Midbrain (tissue), 1 donor: ENCODE measurements around the gene AATF.
A peak's percentile ranks its signal among the peaks of the same experiment; 100 is the strongest.

ENCODE experiments used
- DNase-seq: peaks from one replicate; lab custom pipeline; 2025; lab: John Stamatoyannopoulos, UW

Gene AATF

DNA sequence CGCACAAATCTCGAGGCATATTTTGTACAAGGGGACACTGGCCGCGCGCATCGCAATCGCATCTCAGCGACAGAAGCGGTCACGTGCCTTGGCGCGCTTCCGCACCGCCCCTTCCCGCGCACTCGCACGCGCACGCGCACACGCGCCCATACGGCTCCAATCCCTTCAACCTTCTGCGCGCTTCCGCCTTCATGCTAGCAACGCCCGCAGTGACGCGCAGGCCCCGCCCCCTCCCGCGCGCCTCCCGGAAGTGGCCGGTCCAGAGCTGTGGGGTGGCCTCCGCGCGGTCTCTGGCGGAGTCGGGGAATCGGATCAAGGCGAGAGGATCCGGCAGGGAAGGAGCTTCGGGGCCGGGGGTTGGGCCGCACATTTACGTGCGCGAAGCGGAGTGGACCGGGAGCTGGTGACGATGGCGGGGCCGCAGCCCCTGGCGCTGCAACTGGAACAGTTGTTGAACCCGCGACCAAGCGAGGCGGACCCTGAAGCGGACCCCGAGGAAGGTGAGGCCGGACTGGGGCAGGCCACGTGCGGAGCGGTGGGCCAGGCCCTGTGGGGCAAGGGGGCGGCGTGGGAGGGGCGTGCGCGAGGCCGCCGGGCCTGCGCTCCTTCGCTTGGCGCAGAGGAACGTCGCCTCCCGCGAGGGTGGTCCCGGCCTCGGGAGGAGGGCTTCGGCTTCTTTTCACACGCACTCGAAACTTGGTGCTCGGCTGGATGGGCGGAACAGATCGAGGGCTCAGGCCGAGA is at the start of gene AATF:
AATF (plus strand) TSS at position 238 of the 744 bp plus-strand sequence; CDS start at position 410, 172 bp downstream.
- DNase-seq = peak; percentile 97

DNA sequence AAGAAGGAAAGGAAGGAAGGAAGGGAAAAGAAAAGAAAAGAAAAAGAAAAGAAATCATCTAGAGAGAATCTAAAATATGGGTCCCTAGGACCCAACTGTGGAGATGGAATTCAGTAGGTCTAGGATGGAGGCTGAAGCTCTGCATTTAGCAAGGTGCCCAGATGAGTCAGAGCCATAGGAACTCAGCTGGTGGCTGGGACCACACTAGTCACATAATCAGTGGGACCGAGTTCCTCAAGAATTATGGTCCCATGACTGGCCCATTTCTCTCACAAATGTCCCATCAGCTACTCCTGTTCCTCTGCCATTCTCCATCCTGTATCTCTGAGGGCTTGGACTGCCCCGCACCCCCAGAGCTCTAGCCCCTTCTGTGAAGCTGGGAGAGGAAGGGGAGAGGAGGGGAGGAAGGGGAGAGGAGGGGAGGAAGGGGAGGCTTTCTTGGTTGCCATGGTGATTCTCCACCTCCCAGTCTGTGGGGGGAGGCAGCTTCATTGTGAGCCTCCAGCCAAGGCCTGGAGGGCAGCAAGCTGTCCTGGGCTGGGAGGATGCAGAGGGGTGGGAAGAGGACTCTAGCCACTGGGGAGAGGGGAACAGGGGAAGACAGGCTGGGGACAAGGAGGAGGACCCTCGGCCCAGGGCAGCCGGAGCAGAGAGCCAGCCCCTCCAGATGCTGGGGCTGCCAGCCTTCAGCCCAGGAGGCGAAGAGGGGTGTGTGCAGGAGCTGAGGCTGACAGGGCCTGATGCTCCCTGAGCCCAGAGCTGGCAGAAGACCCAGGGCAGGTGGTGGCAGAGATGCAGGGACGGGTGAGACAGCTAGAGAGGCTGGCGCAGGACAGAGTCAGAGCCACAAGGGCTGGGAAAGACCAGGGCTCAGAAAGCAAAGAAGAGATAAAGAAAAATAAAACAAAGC is 49.2 kb upstream of the AATF start:
- no peak for DNase-seq

DNA sequence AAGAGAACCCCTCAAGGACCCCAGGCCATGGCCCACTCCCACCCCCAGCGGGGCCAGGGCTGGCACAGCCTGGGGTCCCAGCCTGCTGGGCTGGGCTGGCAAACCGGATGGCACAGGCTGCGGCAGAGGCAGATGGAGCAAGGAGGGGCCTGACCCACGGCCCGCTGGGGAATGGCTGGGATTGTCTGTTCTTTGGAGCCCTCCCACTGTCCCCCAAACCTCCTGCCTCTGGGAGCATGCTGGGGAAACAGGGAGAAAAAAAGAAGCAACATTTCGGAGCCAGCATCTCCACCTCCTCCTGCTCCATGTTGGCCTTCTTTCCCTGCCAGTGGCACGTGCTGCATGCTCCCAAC is 48.6 kb upstream of the AATF start:
- DNase-seq = no peak

DNA sequence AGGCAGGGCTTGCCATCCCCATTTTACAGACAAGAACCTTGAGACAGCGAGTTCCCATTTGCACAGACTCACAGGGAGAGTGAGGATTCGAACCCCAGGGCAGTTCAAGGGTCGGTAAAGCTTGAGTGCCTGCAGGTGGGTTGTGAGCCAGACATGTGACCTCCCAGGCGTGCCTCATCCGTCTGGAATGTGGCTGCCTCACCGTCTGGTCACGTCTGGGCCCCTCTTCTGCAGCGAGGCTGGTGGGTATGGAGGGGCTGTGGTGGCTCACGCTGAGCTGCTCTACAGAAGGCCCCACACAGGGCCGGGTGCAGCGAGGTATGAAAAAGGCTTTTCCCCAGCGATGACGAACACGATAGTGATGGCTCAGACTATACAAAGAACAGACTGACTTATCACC is 47.2 kb upstream of the AATF start:
- DNase-seq = no peak

GRCh38 chr17:36907407-36907806 is 41.3 kb upstream of the AATF start:
- DNase-seq = no peak

DNA sequence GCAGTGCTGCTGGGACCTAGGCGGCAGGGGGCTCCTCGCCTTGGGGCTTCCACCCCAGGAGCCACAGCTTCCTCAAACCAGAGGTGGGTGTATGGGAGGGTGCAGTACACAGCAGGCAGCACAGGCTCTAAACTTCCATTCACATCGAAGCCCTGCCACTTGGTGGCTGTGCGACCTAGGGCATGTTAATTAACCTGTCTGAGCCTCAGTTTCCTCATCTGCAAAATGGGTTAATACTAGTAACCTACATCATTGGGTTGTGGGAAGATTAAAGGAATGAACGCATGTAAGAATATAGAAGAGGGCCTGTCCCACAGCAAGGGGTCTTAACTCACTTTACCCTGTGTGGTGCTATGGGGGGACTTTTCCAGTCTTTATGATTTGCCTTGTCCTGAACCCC is 38.2 kb upstream of the AATF start:
- no peak for DNase-seq

DNA sequence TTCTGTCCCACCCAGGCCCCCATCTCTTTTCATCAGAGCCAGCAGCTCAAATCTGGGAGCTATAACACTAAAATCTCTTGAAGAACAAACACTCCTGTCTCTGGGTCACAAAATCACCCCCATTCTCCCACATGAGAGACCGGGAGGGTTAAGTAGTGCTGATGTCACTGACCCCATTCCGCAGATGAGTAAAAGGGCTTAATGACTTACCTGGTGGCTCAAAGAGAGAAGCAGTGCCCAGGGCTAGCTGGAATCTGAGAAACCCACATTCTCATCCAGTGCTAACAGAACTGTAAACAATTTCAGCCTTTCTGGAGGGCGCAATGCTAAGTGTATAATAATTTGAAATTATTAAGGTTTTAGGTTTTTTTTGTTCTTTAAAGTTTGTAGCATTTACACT is 37.8 kb upstream of the AATF start:
- no peak for DNase-seq

GRCh38 chr17:36913132-36913531 is 35.6 kb upstream of the AATF start:
- DNase-seq = no peak

DNA sequence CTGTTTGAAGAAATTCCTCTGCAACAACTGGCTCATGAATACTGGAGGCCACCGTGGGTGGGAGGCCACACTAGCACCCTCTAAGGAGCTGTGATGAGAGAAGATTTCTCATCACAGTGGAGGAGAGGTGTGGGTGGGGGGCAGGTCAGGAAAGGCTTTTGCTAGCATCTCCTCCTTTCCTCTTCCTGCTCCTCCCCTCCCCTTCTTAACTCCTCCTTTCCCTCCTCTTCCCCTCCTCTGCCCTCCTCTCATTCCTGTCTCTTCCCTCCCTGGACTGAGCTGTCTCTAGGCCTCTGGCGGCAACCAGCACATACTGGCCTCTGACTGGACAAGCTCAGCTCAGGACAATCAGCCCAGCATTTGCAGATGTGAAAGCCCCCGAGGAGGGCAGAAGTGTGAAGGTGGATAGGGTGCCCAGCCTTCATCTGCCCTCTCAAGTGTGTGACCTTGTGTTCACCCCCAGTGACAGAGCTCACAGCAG is 30.5 kb upstream of the AATF start:
- DNase-seq = no peak

DNA sequence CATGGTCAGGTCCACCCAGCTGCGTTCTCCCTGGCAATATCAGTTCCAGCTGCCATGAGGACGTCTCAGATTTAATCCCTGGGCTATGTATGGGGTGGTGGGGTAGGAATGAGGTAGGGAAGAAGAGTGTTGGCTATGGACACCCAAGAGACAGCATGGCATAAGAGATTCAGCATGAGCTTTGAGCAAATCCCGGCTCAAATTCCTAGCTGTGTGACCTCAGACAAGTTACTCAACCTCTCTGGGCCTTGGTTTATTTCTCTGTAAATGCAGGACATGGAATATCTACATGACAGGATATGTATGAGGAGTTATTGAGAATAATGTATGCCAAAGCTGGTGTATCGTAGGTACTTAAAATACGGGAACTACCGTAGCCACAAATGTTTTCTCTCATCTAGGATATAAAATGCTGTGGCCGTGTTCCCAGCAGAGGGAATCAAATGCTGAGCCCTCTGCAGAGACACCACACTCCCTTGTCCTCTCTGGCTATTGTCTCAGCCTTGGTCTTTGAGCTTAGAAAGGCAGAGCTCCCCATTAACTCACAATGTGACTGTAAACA is 29.3 kb upstream of the AATF start:
- no peak for DNase-seq

DNA sequence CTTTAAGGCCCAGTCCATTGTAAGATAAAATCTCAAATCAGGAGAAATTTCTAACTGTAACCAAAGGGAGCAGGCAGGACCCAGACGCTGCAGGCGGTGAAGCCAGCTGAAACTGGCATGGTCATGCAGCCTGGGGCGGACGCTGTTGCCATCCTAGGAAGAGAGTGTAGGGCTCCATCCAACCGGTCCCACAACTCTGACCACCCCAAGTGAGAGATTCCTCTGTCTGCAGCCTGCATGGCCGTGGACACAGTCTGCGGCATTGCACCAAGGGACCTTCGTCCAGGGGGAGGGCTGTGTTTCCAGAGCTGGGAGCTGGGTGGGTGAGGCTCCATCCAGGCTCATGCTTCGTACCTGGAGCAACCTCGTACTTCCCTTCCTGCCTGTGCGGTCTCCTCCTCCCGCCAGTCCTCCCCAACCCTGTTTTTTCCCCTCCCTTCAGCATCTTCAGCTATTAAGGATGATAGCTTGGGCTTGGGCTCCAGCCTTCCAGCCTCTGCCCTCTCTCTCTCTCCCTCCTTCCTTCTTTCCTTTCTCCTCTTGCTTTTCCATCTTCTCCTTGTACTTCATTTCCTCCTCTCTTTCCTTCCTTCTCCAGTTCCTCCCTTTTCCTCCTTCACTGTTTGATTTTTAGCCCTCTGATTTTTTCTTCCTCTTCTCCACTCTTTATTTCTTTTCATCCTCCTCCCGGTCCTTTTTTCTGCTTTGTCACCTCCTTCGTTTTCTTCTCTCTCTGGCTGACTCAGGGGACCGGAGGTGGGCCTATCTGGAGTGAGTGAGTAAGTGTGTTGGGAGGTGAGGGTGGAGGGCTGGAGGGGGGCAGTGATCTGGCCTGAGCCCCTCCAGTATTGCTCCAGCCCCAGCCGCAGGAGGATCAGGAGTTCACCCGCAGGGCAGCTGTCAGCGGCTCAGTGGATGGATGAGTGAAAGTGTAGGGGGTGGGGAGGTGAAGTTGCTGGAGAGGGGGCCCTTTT is 28.4 kb upstream of the AATF start:
- DNase-seq = no peak

DNA sequence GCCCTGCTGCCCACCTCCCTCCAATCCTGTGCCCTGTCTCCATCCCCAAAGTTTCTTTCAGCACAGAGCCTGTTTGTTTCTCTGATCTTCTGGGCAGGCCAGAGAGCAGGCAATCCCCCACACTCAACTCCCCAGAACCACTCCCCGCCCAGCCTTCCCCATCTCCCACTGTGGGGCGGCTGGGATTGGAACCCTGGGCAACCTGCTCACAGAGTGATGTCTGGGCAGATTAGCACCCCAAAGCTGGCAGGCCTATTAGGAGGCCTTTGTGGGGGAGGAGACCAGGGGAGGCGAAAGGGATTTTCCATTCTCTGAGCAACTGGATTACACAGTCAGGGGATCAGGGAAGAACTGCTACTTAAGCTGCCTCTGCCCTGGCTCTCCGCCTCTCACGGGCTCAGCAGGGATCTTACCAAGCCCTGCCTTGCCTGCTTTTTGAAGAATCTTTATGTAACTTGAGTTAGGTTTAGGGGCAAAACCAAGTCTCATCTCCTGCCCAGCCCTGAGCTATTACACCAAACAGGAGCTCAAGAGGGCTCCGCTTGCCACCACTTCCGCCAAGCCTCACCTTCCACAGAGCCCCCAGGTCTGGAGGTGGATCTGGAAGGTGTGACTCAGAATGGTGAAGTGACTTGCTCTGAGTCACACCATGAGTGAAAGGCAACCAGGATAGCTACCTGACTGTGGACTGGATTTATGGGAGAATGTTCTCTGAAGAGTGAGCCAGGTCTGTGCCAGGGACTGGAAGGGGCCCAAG is 27.5 kb upstream of the AATF start:
- DNase-seq = no peak

GRCh38 chr17:36922175-36922574 is 26.6 kb upstream of the AATF start:
- no peak for DNase-seq

GRCh38 chr17:36923814-36924221 is 24.9 kb upstream of the AATF start:
- DNase-seq = no peak

GRCh38 chr17:36926226-36926625 is 22.5 kb upstream of the AATF start:
- DNase-seq = no peak

DNA sequence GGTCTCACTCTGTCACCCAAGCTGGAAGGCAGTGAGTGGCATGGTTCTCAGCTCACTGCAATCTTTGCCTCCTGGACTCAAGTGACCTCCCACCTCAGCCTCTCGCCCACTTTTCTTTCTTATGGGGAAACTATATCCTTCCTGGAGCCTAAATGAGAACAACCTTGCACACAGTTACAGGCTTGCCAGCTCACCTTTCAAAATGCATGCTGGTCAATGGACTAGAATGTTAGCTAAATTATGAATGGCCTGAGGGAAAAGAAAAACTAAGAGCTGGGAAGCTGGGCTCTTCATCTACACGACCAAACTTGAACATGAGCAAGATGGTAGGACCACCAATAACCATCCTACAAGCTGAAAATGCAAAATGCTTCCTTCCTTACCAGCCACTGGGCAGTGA is 22.1 kb upstream of the AATF start:
- no peak for DNase-seq

DNA sequence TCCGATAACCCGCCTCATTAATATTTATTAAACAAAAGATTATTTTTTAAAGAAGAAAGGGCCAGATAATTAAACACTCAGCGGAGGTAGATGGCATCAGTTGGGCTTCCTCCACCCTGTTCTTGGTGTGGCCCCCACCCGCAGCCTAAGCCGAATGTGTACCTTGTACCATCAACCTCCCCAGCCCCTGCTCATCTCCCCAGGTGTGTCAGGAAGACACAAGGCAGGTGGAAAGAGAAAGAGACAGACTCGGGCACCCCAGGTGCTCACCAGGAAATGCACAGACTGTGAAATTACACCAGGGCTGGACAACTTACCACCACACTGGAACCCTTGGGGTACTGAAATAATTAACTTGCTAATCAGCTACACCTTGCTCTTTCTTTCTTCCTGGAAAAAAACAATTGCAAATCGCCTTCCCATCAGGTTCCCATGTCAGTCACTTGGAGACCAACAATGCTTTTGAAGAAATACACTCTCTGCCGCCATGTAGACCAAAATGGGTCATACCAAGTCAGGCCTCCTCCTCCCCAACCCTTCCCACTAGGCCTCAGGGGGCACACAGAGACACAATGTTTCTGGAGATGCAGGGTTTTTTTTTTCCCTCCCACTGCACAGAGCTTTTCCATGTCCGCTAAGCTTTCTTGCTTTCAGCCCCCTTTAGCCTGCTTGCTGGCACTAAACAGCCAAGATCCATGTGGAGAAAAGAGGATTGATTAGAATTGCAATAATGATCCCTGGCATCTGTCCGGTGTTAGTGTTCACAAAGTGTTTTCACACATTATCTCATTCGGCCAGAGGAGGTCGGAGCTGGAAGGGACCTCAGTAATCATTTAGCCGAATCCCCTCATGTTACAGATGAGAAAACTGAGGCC is 20.0 kb upstream of the AATF start:
- no peak for DNase-seq

- DNase-seq = no peak
These were observed 18.7 kb upstream of the AATF start for GRCh38 chr17:36929851-36930582.

- no peak for DNase-seq
These were observed 18.2 kb upstream of the AATF start for GRCh38 chr17:36930583-36930900.
